Measurements from ENCODE around the gene CPT2. TPM values are rescaled to one million over a fixed set of nuclear protein-coding genes. Genes with fewer than 3 reads are reported as not detected.

The CPT2 gene
- total and polyA plus RNA-seq, 9 donors = 6.7 to 32.1 (median 12.1) TPM

- Histone ChIP-seq H3K9me3 (no peaks in the 10 kb centered on the region), H3K4me1 (ENCODE audit: insufficient read depth) (no peaks in the 10 kb centered on the region), H3K36me3 (no peaks in the 10 kb centered on the region), H3K4me3 (no peak overlapping the region), H3K27me3 (no peaks in the 10 kb centered on the region), H3K27ac (no peak overlapping the region)
- DNase-seq = no peak
- TF ChIP-seq POLR2A (IDR thresholded peaks at IDR 0.05) = no peak
- no peak for TF ChIP-seq EP300 (IDR thresholded peaks at IDR 0.05)
- no peak for TF ChIP-seq CTCF (IDR thresholded peaks at IDR 0.05)
- intact Hi-C loops (cut with DNase I) = no loop called here
- WGBS, 3 donors = 90 to 93% (median 92%) methylated on average over 5 of the region's 5 CpGs
These were observed 31.1 kb upstream of the CPT2 start for GRCh38 chr1:53165408-53165961.

- WGBS, 3 donors = 79 to 87% (median 86%) methylated on average over 6 of the region's 6 CpGs
- Histone ChIP-seq H3K27ac (no peak overlapping the region), H3K27me3 (no peaks in the 10 kb centered on the region), H3K4me1 (ENCODE audit: insufficient read depth) (no peaks in the 10 kb centered on the region), H3K4me3 (no peak overlapping the region), H3K36me3 (no peaks in the 10 kb centered on the region), H3K9me3 (no peaks in the 10 kb centered on the region)
- DNase-seq = no peak
- intact Hi-C loops (cut with DNase I) = no loop called here
- TF ChIP-seq POLR2A (IDR thresholded peaks at IDR 0.05) (no peak), EP300 (IDR thresholded peaks at IDR 0.05) (no peak), CTCF (IDR thresholded peaks at IDR 0.05) (no peak)
These were observed 30.3 kb upstream of the CPT2 start for GRCh38 chr1:53166366-53166765.

- Histone ChIP-seq H3K9me3 (no peaks in the 10 kb centered on the region), H3K4me3 (no peak overlapping the region), H3K27ac (no peak overlapping the region), H3K4me1 (ENCODE audit: insufficient read depth) (no peaks in the 10 kb centered on the region), H3K36me3 (no peaks in the 10 kb centered on the region), H3K27me3 (no peaks in the 10 kb centered on the region)
- 51 to 75% (median 62%) methylated on average over 8 of the region's 8 CpGs for WGBS, 3 donors
- TF ChIP-seq CTCF (IDR thresholded peaks at IDR 0.05) (no peak), POLR2A (IDR thresholded peaks at IDR 0.05) (no peak), EP300 (IDR thresholded peaks at IDR 0.05) (no peak)
- DNase-seq = no peak
- intact Hi-C loops (cut with DNase I) = no loop called here
These were observed 29.7 kb upstream of the CPT2 start for GRCh38 chr1:53166912-53167311.

DNA sequence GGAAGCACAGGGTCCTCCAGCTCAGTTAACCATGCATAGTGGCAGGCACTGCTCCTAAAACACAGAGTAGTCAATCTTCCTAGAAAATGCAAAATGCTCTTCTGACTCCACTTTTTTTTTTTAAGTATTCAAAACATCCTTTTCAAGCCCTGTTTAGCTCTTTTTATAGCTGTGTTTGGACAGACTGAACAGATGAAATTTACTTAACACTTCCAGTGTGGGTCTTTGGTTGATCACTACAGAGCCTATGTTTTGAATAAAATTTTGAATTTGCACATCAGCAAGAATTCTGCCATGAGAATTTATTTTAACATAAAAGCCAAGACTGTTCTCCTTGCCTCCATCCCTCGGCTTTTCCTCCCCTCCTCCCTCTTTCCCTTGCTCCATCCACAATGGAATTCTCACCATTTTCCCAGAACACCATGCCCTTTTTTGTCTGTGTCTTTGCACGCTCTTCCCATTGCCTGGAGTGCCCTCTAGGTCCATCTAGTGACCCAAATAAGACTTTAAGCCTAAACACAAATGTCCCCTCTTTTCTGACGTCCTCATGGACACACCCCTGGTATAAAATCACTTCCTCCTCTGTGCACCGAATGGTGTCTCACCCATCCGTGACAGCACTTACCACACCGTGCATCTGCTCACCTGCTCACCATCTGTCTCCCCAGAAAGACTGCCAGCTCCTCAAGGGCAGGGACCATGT is 24.0 kb upstream of the CPT2 start:
- Histone ChIP-seq H3K4me1 (ENCODE audit: insufficient read depth) (peaks cover 8% of the 10 kb centered on the region), H3K27me3 (no peaks in the 10 kb centered on the region), H3K36me3 (no peaks in the 10 kb centered on the region), H3K9me3 (no peaks in the 10 kb centered on the region), H3K27ac (no peak overlapping the region), H3K4me3 (no peak overlapping the region)
- 8 to 37% (median 20%) methylated on average over 6 of the region's 6 CpGs for WGBS, 3 donors
- intact Hi-C loops (cut with DNase I) = loop anchor here in 1 of 4 donors (10.0 kb wide), 1 partner anchor 98 kb away; no protein-coding TSS in a partner anchor
- TF ChIP-seq POLR2A (IDR thresholded peaks at IDR 0.05) = no peak
- no peak for TF ChIP-seq EP300 (IDR thresholded peaks at IDR 0.05)
- TF ChIP-seq CTCF (IDR thresholded peaks at IDR 0.05) = no peak
- DNase-seq = no peak
